Naive thymus-derived CD4-positive, alpha-beta T cell (primary cell): ENCODE results near the gene LRBA. TPM values are rescaled to one million over a fixed set of nuclear protein-coding genes. Genes with fewer than 3 reads are reported as not detected.

ENCODE experiments used
- ATAC-seq: fragments of 150-1000 bp; cut with Tn5 transposase; 2 replicates; pipeline ENCODE4 v1.10.0; 2021; ENCODE audit warnings: mild to moderate bottlenecking, moderate library complexity
- CTCF ChIA-PET: fragments of 350-600 bp; sonication (Branson Sonifier 250); formaldehyde crosslinking; loops from one replicate; lab custom pipeline; 2021; ENCODE audit warnings: antibody characterized with exemption; lab: Charles Lee
- POLR2A ChIA-PET: fragments of 350-600 bp; sonication (Branson Sonifier 250); formaldehyde crosslinking; loops from one replicate; lab custom pipeline; 2021; ENCODE audit warnings: antibody characterized with exemption, inconsistent platforms; lab: Charles Lee
- DNase-seq, 9 donors: peaks; one replicate each; pipeline versions ENCODE4 v3.0.0 to v3.0.0-alpha.2; 2020 to 2022; ENCODE audit warnings: mixed read lengths in 1 of 9
- H3K27ac ChIP-seq: one replicate; pipeline ENCODE4 v1.7.0; 2013; ENCODE audit warnings: mild to moderate bottlenecking, low read depth, low read length, moderate library complexity
- H3K27me3 ChIP-seq, 2 donors: one replicate each; pipeline ENCODE4 v1.7.0; 2013; ENCODE audit warnings: low read length in 2 of 2, mild to moderate bottlenecking in 2 of 2, moderate library complexity in 2 of 2; ENCODE audit not compliant: control insufficient read depth in 2 of 2, insufficient read depth in 2 of 2
- H3K36me3 ChIP-seq, 3 experiments: 1 replicate in 2 of 3; 2 replicates in 1 of 3; pipeline ENCODE4 v1.7.0; 2013; ENCODE audit warnings: low read length in 3 of 3, mild to moderate bottlenecking in 3 of 3, moderate library complexity in 1 of 3; ENCODE audit not compliant: insufficient read depth in 3 of 3, control insufficient read depth in 2 of 3
- H3K4me1 ChIP-seq, 2 donors: one replicate each; pipeline ENCODE4 v1.7.0; 2013; ENCODE audit warnings: low read length in 2 of 2, mild to moderate bottlenecking in 2 of 2, moderate library complexity in 1 of 2; ENCODE audit not compliant: control insufficient read depth in 2 of 2, insufficient read depth in 2 of 2
- H3K4me3 ChIP-seq: 2 replicates; pipeline ENCODE4 v1.7.0; 2013; ENCODE audit warnings: mild to moderate bottlenecking, low read length
- H3K9me3 ChIP-seq, 3 experiments: 1 replicate in 2 of 3; 2 replicates in 1 of 3; pipeline ENCODE4 v1.7.0; 2013; ENCODE audit warnings: low read length in 3 of 3; ENCODE audit not compliant: control insufficient read depth in 2 of 3
- H3K27ac Mint-ChIP-seq, 9 donors: one replicate each; pipeline ENCODE4 v1.8.0; 2020 to 2022; ENCODE audit warnings: mixed read lengths in 9 of 9, mild to moderate bottlenecking in 8 of 9, moderate library complexity in 5 of 9, inconsistent platforms in 2 of 9
- H3K27me3 Mint-ChIP-seq, 5 donors: one replicate each; pipeline ENCODE4 v1.8.0; 2021 to 2022; ENCODE audit warnings: mixed read lengths in 5 of 5, mild to moderate bottlenecking in 1 of 5
- H3K36me3 Mint-ChIP-seq, 5 donors: one replicate each; pipeline ENCODE4 v1.8.0; 2020 to 2022; ENCODE audit warnings: mixed read lengths in 5 of 5, mild to moderate bottlenecking in 3 of 5, inconsistent platforms in 1 of 5
- H3K4me1 Mint-ChIP-seq, 7 donors: one replicate each; pipeline ENCODE4 v1.8.0; 2020 to 2022; ENCODE audit warnings: mixed read lengths in 7 of 7, mild to moderate bottlenecking in 3 of 7, inconsistent platforms in 1 of 7
- H3K4me3 Mint-ChIP-seq, 10 donors: one replicate each; pipeline ENCODE4 v1.8.0; 2020 to 2022; ENCODE audit warnings: mild to moderate bottlenecking in 10 of 10, mixed read lengths in 10 of 10, moderate library complexity in 6 of 10, inconsistent platforms in 2 of 10
- H3K9me3 Mint-ChIP-seq, 11 donors: one replicate each; pipeline ENCODE4 v1.8.0; 2020 to 2022; ENCODE audit warnings: mixed read lengths in 11 of 11, mild to moderate bottlenecking in 4 of 11, inconsistent platforms in 1 of 11, moderate library complexity in 1 of 11
- intact Hi-C, 2 donors: fragments of 100-400 bp; cut with micrococcal nuclease; formaldehyde crosslinking; loops; one replicate each; pipeline ENCODE4 v1.15.1; 2023
- polyA plus RNA-seq, 2 donors: library from polyadenylated mRNA; unstranded; fragments of 300-500 nt; fragmentation: Illumina TruSeq; gene quantifications; one replicate each; pipeline ENCODE4 v1.2.3, GENCODE V29; 2021
- total RNA-seq, 6 experiments: library from RNA in 5 of 6; stranded (reverse) in 5 of 6; gene quantifications; 1 replicate in 5 of 6; 2 replicates in 1 of 6; pipeline ENCODE4 v1.2.3 and lab custom pipeline; 2021 to 2026

LRBA gene
- total and polyA plus RNA-seq, 7 experiments from 2014 or later: 20.8 to 71.4 (median 58.4) TPM

DNA sequence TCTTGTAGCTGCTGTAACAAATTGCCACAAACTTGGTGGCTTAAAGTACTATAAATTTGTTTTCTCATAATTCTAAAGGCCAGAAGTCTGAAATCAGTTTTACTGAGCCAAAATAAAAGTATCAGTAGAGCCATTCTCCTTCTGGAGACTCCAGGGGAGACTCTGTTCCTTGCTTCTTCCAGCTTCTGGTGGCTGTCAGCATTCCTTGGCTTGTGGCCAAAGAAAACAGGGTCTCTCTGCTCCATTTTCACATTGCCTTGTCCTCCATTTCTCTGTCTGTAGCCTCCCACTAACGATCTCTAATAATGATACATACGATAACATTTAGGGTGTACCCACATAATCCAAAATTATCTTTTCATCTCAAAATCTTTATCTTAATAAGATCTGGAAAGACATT is 232.8 kb downstream of the LRBA start:
- Mint-ChIP-seq H3K4me3 (no peak overlapping the region), H3K27ac (no peak overlapping the region), H3K9me3 (peaks cover 0 to 2% (median 0%) of the 10 kb centered on the region in 11 donors), H3K4me1 (peaks cover 0 to 3% (median 0%) of the 10 kb centered on the region in 7 donors), H3K27me3 (no peaks in the 10 kb centered on the region), H3K36me3 (peaks cover 0 to 27% (median 10%) of the 10 kb centered on the region in 5 donors)
- DNase-seq (no peak), ATAC-seq (no peak)
- Histone ChIP-seq H3K36me3 (no peaks in the 10 kb centered on the region), H3K9me3 (no peaks in the 10 kb centered on the region), H3K4me3 (no peak overlapping the region), H3K27me3 (no peaks in the 10 kb centered on the region), H3K27ac (no peak overlapping the region), H3K4me1 (no peaks in the 10 kb centered on the region)
- intact Hi-C loops: no loop called here
- ChIA-PET CTCF (no interaction called here), POLR2A (no interaction called here)

DNA sequence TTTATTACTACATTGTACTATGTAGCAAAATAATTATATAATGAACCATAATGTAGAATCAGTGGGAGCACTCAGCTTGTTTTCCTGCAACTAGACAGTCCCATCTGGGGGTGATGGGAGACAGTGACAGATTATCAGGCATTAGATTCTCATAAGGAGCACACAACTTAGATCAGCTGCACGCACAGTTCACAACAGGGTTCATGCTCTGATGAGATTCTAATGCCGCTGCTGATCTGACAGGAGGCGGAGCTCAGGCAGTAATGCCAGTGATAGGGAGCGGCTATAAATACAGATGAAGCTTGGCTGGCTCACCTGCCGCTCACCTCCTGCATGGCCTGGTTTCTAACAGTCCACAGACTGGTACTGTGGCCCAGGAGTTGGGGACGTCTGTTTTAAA is 233.9 kb downstream of the LRBA start:
- intact Hi-C loops: no loop called here
- peaks cover 0 to 3% (median 0%) of the 10 kb centered on the region in 7 donors for H3K4me1 Mint-ChIP-seq
- ChIA-PET CTCF (no interaction called here), POLR2A (no interaction called here)
- DNase-seq: no peak
- Histone ChIP-seq H3K4me3 (no peak overlapping the region), H3K9me3 (no peaks in the 10 kb centered on the region), H3K27me3 (no peaks in the 10 kb centered on the region), H3K27ac (no peak overlapping the region), H3K4me1 (no peaks in the 10 kb centered on the region), H3K36me3 (no peaks in the 10 kb centered on the region)
- no peaks in the 10 kb centered on the region for H3K27me3 Mint-ChIP-seq
- no peak overlapping the region for H3K27ac Mint-ChIP-seq
- H3K9me3 Mint-ChIP-seq: peaks cover 0 to 2% (median 0%) of the 10 kb centered on the region in 11 donors
- peaks cover 0 to 26% (median 11%) of the 10 kb centered on the region in 5 donors for H3K36me3 Mint-ChIP-seq
- no peak for ATAC-seq
- H3K4me3 Mint-ChIP-seq: no peak overlapping the region

- Mint-ChIP-seq H3K9me3 (no peaks in the 10 kb centered on the region), H3K4me1 (peaks cover 0 to 2% (median 0%) of the 10 kb centered on the region in 7 donors), H3K27me3 (no peaks in the 10 kb centered on the region), H3K36me3 (peaks cover 0 to 31% (median 15%) of the 10 kb centered on the region in 5 donors), H3K4me3 (no peak overlapping the region), H3K27ac (no peak overlapping the region)
- intact Hi-C loops: no loop called here
- DNase-seq (no peak), ATAC-seq (no peak)
- Histone ChIP-seq H3K4me3 (no peak overlapping the region), H3K36me3 (no peaks in the 10 kb centered on the region), H3K27ac (no peak overlapping the region), H3K27me3 (no peaks in the 10 kb centered on the region), H3K4me1 (no peaks in the 10 kb centered on the region), H3K9me3 (no peaks in the 10 kb centered on the region)
- ChIA-PET POLR2A (no interaction called here), CTCF (no interaction called here)
Observed at GRCh38 chr4:150779707-150780106, 235.4 kb downstream of the LRBA start.

GRCh38 chr4:150773729-150774449 is 241.2 kb downstream of the LRBA start:
- POLR2A ChIA-PET: no interaction called here
- no peaks in the 10 kb centered on the region for H3K27me3 Mint-ChIP-seq
- peaks cover 0 to 2% (median 0%) of the 10 kb centered on the region in 11 donors for H3K9me3 Mint-ChIP-seq
- Histone ChIP-seq H3K36me3 (peaks cover 0 to 11% (median 0%) of the 10 kb centered on the region in 3 experiments), H3K27me3 (no peaks in the 10 kb centered on the region), H3K4me1 (no peaks in the 10 kb centered on the region), H3K27ac (no peak overlapping the region), H3K4me3 (no peak overlapping the region), H3K9me3 (no peaks in the 10 kb centered on the region)
- CTCF ChIA-PET: no interaction called here
- peaks cover 0 to 12% (median 3%) of the 10 kb centered on the region in 7 donors for H3K4me1 Mint-ChIP-seq
- H3K36me3 Mint-ChIP-seq: peaks cover 5 to 44% (median 27%) of the 10 kb centered on the region in 5 donors
- intact Hi-C loops: no loop called here
- ATAC-seq (no peak), DNase-seq (no peak)
- no peak overlapping the region for H3K4me3 Mint-ChIP-seq
- H3K27ac Mint-ChIP-seq: no peak overlapping the region

DNA sequence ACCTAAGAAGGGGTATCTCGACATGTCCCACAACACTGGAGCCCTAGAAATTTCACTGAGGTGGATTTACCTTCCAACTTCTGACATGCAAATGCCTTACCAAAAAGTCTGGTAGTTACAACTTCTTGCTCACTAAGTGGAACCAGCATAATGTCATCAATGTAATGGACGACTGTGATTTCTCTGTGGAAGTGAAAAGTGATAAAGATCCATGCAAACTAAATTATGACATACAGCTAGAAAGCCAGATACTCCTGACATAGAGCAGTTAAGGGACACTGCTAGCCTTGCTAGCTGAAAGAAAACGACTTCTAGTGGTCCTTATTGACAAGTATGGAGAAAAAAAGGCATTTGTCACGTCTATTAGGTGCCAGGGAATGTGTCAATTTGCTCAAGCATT is 242.1 kb downstream of the LRBA start:
- no peak overlapping the region for H3K27ac ChIP-seq
- no peak overlapping the region for H3K27ac Mint-ChIP-seq
- H3K4me3 Mint-ChIP-seq: no peak overlapping the region
- no peaks in the 10 kb centered on the region for H3K4me1 ChIP-seq
- DNase-seq (no peak), ATAC-seq (no peak)
- POLR2A ChIA-PET: no interaction called here
- CTCF ChIA-PET: no interaction called here
- peaks cover 5 to 44% (median 27%) of the 10 kb centered on the region in 5 donors for H3K36me3 Mint-ChIP-seq
- H3K4me3 ChIP-seq: no peak overlapping the region
- intact Hi-C loops: no loop called here
- H3K9me3 Mint-ChIP-seq: peaks cover 0 to 2% (median 0%) of the 10 kb centered on the region in 11 donors
- peaks cover 0 to 11% (median 0%) of the 10 kb centered on the region in 3 experiments for H3K36me3 ChIP-seq
- no peaks in the 10 kb centered on the region for H3K9me3 ChIP-seq
- H3K27me3 Mint-ChIP-seq: no peaks in the 10 kb centered on the region
- peaks cover 0 to 12% (median 3%) of the 10 kb centered on the region in 7 donors for H3K4me1 Mint-ChIP-seq
- no peaks in the 10 kb centered on the region for H3K27me3 ChIP-seq

DNA sequence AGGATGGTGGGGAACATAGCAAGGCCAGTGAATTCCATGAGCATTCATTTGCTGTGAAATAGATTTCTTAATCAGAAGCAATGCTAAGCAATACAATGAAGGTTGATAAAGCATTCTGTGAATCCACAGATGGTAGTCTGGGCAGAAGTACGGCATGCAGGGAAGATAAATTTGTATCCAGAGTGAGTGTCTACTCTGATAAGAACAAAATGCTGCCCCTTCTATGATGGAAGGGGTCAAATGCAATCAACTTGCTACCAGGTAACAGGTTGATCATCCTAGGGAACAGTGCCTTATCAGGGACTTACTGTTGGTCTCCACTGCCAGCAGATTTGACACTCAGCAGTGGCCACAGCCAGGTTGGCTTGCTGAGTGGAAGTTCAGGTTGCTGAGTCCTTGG is 243.7 kb downstream of the LRBA start:
- H3K9me3 ChIP-seq: no peaks in the 10 kb centered on the region
- Mint-ChIP-seq H3K27me3 (no peaks in the 10 kb centered on the region), H3K4me3 (no peak overlapping the region), H3K4me1 (peaks cover 0 to 12% (median 3%) of the 10 kb centered on the region in 7 donors), H3K36me3 (peaks cover 5 to 49% (median 32%) of the 10 kb centered on the region in 5 donors), H3K9me3 (peaks cover 0 to 2% (median 0%) of the 10 kb centered on the region in 11 donors), H3K27ac (no peak overlapping the region)
- ChIA-PET CTCF (no interaction called here), POLR2A (no interaction called here)
- peaks cover 0 to 11% (median 0%) of the 10 kb centered on the region in 3 experiments for H3K36me3 ChIP-seq
- H3K27me3 ChIP-seq: no peaks in the 10 kb centered on the region
- DNase-seq (no peak), ATAC-seq (no peak)
- no peaks in the 10 kb centered on the region for H3K4me1 ChIP-seq
- no peak overlapping the region for H3K4me3 ChIP-seq
- no peak overlapping the region for H3K27ac ChIP-seq
- intact Hi-C loops: no loop called here

GRCh38 chr4:150769845-150770244 is 245.2 kb downstream of the LRBA start:
- Histone ChIP-seq H3K27ac (no peak overlapping the region), H3K4me1 (no peaks in the 10 kb centered on the region), H3K36me3 (peaks cover 0 to 11% (median 0%) of the 10 kb centered on the region in 3 experiments), H3K27me3 (no peaks in the 10 kb centered on the region), H3K9me3 (no peaks in the 10 kb centered on the region), H3K4me3 (no peak overlapping the region)
- ChIA-PET POLR2A (no interaction called here), CTCF (no interaction called here)
- Mint-ChIP-seq H3K27ac (no peak overlapping the region), H3K9me3 (peaks cover 0 to 3% (median 0%) of the 10 kb centered on the region in 11 donors), H3K4me1 (peaks cover 0 to 12% (median 3%) of the 10 kb centered on the region in 7 donors), H3K27me3 (no peaks in the 10 kb centered on the region), H3K4me3 (no peak overlapping the region), H3K36me3 (peaks cover 5 to 42% (median 23%) of the 10 kb centered on the region in 5 donors)
- intact Hi-C loops: no loop called here
- DNase-seq (no peak), ATAC-seq (no peak)
